Endothelial cell of umbilical vein (primary cell): ENCODE results near the gene CAPN2.

Experiments used
- EZH2 ChIP-seq: IDR thresholded peaks from 2 replicates; pipeline ENCODE4 v1.6.1; 2012; ENCODE audit warnings: borderline replicate concordance, low read depth, mild to moderate bottlenecking, moderate library complexity, low read length, inconsistent platforms; ENCODE audit not compliant: severe bottlenecking
- POLR2A ChIP-seq: IDR thresholded peaks from 2 replicates; pipeline ENCODE4 v1.6.1; 2012; ENCODE audit warnings: low read depth, mild to moderate bottlenecking, control low read depth, low read length
- POLR2AphosphoS5 ChIP-seq: IDR thresholded peaks from 2 replicates; pipeline ENCODE4 v1.6.1; 2012; ENCODE audit warnings: low read depth, mild to moderate bottlenecking, control low read depth, low read length, moderate library complexity; ENCODE audit not compliant: insufficient read depth
- TF ChIP-seq, protein P1 (sequence below), 2 donors: IDR thresholded peaks; 1 replicate in 1 of 2; 2 replicates in 1 of 2; pipeline ENCODE4 v1.5.1; 2011; ENCODE audit warnings: low read length in 2 of 2, mild to moderate bottlenecking in 2 of 2, moderate library complexity in 2 of 2, control low read depth in 1 of 2, inconsistent platforms in 1 of 2, low read depth in 1 of 2; ENCODE audit not compliant: insufficient read depth in 1 of 2; ENCODE audit errors: extremely low read depth in 1 of 2
- TF ChIP-seq, protein P2 (sequence below): IDR thresholded peaks from 2 replicates; pipeline ENCODE4 v1.6.1; 2011; ENCODE audit not compliant: insufficient read depth, insufficient read length

DNA sequence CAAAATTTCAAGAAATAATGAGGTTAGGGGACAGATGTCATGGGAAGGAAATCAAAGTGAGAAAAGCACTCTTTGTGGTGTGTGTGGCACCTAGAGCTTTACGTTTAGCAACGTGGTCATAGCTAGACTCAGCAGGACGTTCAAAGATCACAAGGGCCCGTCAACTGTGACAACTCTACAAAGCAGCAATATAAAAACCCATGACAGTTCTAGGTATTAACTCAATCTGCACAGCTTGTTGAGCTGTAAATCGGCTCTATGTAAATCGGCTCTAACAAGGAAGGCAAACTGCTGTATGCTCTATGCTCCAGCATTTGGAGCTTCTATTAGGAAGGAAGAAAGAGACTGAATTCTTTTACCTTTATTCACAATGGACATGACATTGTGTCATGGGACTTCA is 68.6 kb downstream of the CAPN2 start:
- TF ChIP-seq EZH2 (no peak), POLR2A (no peak), POLR2AphosphoS5 (no peak)
- TF ChIP-seq, protein P1, sequence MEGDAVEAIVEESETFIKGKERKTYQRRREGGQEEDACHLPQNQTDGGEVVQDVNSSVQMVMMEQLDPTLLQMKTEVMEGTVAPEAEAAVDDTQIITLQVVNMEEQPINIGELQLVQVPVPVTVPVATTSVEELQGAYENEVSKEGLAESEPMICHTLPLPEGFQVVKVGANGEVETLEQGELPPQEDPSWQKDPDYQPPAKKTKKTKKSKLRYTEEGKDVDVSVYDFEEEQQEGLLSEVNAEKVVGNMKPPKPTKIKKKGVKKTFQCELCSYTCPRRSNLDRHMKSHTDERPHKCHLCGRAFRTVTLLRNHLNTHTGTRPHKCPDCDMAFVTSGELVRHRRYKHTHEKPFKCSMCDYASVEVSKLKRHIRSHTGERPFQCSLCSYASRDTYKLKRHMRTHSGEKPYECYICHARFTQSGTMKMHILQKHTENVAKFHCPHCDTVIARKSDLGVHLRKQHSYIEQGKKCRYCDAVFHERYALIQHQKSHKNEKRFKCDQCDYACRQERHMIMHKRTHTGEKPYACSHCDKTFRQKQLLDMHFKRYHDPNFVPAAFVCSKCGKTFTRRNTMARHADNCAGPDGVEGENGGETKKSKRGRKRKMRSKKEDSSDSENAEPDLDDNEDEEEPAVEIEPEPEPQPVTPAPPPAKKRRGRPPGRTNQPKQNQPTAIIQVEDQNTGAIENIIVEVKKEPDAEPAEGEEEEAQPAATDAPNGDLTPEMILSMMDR (IDR thresholded peaks at IDR 0.05; ENCODE audit: extremely low read depth in 1 of 2, insufficient read depth in 1 of 2, low read depth in 1 of 2, low read length in 2 of 2), result no peak
- TF ChIP-seq, protein P2, sequence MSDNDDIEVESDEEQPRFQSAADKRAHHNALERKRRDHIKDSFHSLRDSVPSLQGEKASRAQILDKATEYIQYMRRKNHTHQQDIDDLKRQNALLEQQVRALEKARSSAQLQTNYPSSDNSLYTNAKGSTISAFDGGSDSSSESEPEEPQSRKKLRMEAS, result no peak
